Suppressor macrophage (primary cell): ENCODE data around the gene CLEC7A.

Experiments
- DNase-seq, 4 experiments: peaks; one replicate each; pipeline ENCODE4 v3.0.0-alpha.2; 2020 to 2022

CLEC7A gene

DNA sequence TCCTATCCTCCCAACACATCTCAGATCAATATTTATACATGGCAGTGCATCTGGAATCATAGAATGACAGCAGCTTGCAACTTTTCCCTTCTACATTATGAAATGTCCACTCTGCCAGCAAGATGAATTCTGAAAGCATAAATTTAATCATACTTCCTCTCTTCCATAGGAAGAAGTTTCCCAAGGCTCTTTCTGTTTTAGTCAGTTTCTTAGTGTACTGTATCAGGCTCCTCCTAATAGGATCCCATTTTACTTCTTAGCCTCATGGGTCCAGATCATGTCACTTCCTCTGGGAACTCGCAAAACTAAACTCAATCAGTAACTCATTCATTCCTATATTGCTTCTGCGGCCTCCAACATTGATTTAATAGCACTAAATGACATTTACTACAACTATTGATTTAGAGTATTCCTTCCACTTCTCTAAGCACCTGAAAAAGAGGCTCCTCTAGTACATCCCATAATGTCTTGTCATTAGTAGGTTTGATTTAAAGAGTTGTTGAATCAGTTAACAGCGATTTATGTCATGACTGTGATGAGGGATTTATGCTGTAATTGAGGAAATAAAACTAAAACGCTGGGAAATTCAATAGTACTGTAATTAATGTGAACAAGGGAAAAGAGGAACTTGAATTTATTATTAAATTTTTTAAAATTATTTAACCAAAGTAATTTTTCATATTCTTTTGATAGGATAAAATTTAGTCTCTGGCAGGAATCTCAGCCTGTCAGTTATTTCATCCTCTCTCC is 35.2 kb downstream of the CLEC7A start:
- DNase-seq = peak; percentile 39 to 89 (median 70)

DNA sequence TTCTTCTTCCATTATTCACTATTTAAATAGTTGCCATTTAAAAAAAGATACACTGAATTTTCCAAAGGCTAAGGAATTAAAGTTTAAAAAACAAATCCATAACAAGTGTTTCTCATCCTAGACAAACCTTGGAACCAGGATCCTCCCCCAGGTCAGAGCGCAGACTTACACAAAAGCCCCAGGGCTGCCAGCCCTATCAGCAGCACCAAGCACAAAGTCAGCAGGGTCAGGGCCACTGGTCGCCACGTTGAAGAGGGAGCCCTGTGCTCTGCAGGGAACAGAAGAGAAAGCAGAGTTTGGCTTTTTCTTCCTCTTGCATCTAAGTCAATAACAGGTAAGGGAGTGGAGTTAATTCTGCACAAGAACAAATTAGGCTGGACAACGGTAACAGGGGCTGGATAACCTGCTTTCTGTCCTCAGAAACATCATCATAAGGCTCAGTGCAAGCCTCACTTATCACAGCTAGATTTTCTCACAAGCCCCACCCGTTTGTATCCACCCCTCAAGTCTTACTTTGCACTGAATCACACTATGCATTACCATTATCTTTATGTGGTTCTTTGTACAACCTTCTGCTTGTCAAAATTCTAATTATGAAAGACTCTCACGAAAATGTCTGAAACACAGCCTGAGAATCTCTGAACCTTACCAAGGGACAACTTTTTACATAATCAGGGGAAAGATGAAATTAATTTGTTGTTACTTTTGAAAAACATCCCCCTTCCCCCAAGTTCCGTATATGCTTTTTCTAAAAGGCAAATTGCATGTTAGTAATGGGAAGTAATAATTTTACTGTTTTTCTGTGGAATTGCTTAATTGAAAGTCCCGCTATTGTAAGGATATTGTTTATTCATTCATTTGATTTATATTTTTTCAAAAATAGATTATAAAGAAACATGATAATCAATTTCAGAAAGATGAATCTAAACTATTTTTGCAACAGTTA is 40.8 kb downstream of the CLEC7A start:
- DNase-seq = peak in 2 of 4 experiments; percentile 38 to 58

DNA sequence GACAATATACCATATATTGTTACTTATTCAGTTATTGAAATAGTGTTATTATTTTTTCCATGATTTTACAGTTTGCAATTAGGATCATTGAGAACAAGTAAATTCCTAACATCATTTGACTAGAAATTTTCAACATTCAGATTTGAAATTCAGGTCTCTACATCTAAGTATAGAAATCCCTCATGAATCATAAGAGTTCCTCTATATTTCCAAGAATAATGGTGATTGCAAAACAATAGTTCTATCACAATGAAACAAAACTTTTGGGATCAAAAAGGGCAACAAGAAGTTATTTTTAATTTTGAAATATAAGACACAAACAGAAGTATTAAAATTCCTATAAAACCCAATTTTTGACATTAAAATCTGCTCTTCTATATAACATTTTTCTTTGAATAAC is 42.0 kb downstream of the CLEC7A start:
- DNase-seq = peak in 2 of 4 experiments; percentile 42 to 44

DNA sequence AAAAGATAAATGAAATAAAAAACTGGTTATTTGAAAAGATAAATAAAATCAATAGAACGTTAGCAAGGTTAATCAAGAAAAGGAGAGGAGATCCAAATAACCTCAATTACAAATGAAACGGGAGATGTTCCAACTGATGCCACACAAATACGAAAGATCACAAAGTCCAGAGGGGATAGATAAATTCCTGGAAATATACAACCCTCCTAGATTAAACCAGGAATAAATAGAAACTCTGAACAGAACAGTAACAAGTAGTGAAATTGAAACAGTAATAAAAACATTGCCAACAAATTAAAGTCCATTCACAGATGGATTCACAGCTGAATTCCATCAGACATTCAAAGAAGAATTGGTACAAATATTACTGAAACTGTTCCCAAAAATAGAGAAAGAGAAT is 43.6 kb downstream of the CLEC7A start:
- DNase-seq = no peak

GRCh38 chr12:10084733-10085132 is 45.3 kb downstream of the CLEC7A start:
- no peak for DNase-seq

DNA sequence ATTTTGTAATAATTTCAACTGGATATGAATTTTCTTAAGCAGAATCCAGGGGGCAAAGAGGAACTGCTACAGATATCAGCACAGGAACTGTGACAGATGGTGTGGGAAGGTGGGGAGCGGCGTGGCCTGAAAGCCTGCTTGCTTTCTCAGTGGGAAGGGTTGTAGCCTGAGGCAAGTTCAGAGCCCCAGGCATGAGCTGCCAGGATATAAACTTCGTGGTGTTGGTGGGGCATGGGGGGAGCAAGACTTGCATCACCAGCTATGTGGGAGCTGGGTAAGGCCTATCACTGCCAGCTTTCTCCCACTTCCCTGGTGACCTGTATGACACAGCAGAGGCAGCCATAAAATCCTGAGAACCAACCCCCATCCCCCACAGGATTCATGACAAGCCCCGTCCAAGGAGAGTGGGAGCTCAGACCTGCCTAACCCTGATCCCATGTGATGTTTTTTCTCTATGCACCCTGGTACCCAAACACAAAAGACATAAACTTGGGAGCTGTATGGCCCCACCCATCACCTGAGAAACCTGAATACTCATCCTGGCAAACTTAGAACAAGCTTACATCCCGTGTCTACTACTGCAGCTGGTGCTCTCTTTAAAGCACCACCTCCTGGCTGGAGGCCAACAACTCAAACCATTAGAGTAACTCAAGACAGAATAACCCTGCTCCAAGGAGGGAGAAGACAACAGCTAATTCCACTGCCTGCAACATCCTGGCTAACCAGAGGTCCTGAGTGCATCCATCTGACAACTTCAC is 47.7 kb downstream of the CLEC7A start:
- peak; percentile 55 to 75 (median 68) for DNase-seq

GRCh38 chr12:10075451-10075850 is 54.5 kb downstream of the CLEC7A start:
- DNase-seq = no peak

DNA sequence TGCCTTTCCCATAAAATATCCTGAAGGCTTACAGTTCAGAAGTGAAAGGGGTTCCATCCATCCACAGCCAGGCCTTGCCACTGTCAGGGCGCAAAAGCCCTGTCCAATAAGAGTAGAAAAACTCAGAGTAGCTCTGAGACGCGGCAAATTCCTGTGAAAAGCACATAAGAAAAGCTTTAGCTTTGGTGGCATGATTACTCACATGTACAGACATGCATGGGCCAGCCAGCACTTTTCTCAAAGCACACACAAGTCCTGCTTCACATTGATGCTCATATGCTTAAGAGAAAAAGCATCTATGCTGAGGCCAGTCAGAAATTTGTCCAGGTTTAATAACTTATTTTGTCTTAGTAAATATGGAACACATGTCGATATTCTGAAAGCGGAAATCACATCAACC is 56.7 kb downstream of the CLEC7A start:
- no peak for DNase-seq

DNA sequence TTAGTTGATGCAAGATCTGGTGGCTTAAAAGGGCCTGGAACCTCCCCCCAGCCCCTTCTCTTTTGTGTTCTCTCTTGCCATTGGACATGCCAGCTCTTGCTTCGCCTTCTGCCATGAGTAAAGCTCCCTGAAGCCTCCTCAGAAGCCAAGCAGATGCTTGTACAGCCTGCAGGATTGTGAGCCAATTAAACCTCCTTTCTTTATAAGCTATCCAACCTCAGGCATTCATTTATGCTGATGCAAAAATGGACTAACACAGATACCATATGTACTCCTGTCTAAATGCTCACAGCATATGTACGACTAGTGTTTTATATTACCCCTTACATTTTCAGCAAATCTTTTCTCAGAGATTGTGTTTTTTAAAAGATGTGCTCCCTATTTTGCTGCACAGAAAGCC is 57.9 kb downstream of the CLEC7A start:
- DNase-seq = no peak

- DNase-seq = no peak
These were observed 59.6 kb downstream of the CLEC7A start for GRCh38 chr12:10070380-10070779.

DNA sequence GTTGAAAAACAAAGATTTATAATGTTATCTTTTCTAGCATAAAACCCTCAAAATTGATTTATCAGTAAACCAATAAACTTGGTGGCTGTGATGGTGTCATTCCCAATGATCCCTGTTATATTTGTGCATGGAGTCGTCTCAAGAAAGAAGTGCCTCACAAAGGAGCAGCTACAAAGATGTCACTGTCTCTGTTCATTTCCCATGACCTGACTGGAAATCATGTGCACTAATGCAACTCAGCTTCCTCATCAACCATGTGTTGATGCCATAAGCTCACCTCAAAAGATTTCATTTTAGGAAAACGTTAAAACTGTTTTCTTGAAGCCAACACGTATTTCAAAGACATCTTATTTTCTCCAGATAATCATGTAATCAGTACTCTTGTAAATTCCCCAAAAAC is 60.0 kb downstream of the CLEC7A start:
- DNase-seq = peak; percentile 52 to 73 (median 62)

DNA sequence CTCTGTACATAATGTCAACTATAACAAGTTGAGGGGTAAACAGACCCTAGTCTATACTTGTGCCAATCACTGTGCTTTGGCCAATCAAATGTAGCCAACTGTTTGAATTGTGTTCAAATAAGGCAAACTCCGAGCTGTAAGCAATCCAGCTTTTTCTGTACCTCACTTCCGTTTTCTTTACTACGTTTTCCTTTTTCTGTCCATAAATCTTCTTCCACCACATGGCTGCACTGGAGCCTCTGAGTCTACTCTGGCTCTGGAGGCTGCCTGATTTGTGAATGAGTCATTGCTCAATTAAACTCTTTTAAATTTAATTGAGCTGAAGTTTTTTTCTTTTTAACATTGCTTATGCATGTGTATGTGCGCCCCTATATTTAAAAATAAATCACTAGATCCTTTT is 60.9 kb downstream of the CLEC7A start:
- DNase-seq = peak; percentile 67 to 85 (median 74)

DNA sequence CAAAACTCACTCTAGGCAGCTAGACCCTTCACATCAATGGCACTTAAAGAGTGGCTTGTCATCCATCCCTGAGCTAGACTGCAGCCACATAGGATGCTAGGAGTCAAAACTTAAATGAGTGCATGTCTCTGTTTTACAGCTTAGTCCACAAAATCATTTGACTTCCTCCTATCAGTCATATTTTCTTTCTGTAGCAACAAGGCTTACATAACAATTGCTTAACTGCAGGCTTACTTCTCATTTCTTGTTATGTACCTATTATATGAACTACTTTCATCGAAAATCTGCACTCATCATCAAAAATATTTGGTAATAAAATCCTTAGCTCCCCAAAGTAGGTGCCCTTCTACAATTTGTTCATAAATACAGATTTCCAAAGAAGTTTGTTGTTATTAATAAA is 61.4 kb downstream of the CLEC7A start:
- DNase-seq = peak; percentile 57 to 94 (median 79)

DNA sequence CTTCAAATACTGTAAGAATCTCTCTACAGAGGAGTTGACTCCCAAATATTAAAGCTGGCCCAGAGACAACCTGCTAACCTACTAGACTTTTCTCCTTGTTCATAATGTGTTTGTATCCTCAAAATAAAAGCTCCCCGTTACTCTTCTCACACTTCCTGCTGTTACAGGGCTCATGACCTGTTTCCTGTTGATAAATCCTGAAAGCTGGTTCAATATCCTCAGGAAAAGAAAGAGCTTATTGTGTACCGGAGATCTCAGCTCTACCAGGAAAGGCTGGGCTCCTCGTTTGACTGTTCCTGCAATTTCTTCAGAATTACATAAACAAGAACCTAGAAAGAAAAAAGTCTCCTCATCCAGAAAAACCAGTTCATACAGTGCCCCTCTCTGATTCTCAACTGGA is 62.1 kb downstream of the CLEC7A start:
- peak in 3 of 4 experiments; percentile 41 to 53 (median 41) for DNase-seq

DNA sequence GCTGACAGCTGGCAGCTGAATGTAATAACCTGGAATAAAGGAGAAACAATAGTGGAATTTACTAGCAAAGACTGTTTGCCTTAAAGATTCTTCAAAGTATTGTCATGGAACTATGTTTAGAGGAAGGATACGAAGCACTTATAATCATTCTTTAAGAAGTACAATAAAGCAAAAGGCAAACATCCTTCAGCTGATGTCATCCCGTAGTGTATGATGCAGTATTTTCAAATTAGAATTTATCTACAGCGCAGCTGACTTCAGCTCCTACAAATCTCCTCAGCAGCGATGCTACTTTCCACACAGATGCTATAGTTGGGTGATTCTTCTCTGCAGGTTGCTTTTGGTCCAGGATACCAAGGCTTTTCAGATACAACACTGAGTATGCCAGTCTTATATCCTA is 62.7 kb downstream of the CLEC7A start:
- DNase-seq = no peak
